ENCODE results near the gene OTX2. TPM values are rescaled to one million over a fixed set of nuclear protein-coding genes. Genes with fewer than 3 reads are reported as not detected.

OTX2 gene
- total RNA-seq, 1 experiment from 2014 or later: 30.1 TPM

- no peak for TF ChIP-seq CTCF (IDR thresholded peaks at IDR 0.05)
- TF ChIP-seq USF1 (CRISPR knock-in tag; IDR thresholded peaks at IDR 0.05): no peak
- TF ChIP-seq ZNF232 (CRISPR knock-in tag; IDR thresholded peaks at IDR 0.05): no peak
- TF ChIP-seq E2F5 (CRISPR knock-in tag; IDR thresholded peaks at IDR 0.05): no peak
- TF ChIP-seq RORB (CRISPR knock-in tag; IDR thresholded peaks at IDR 0.05): no peak
- TF ChIP-seq ZBTB21 (CRISPR knock-in tag; IDR thresholded peaks at IDR 0.05; ENCODE audit: borderline replicate concordance): no peak
- no peak for TF ChIP-seq FOXP1 (CRISPR knock-in tag; IDR thresholded peaks at IDR 0.05; ENCODE audit: borderline replicate concordance)
Observed at GRCh38 chr14:56797569-56798446, 12.5 kb downstream of the OTX2 start (continued).

GRCh38 chr14:56797003-56797568, 13.2 kb downstream of the OTX2 start:
- ChIA-PET POLR2A (no interaction called here), CTCF (no interaction called here)
- Mint-ChIP-seq H3K27me3 (ENCODE audit: low read depth) (peaks cover 85% of the 10 kb centered on the region), H3K36me3 (peaks cover 17% of the 10 kb centered on the region), H3K4me1 (peaks cover 58% of the 10 kb centered on the region), H3K9me3 (no peaks in the 10 kb centered on the region), H3K27ac (peak overlapping the region; percentile 67; the same call in 1 of the 2 replicates), H3K4me3 (peak overlapping the region; percentile 72)
- TF ChIP-seq NR1H2 (CRISPR knock-in tag; IDR thresholded peaks at IDR 0.05): no peak
- peak; percentile 23; the same call in 1 of the 2 replicates for TF ChIP-seq ZNF281 (CRISPR knock-in tag; IDR thresholded peaks at IDR 0.05)
- TF ChIP-seq FOXK1 (CRISPR knock-in tag; IDR thresholded peaks at IDR 0.05): 0 out of 2 replicates have a peak, but pooled peaks have one; percentile 14
- DNase-seq (ENCODE audit: low spot score) (peak; percentile 21), ATAC-seq (no peak)

GRCh38 chr14:56796259-56796658, 14.0 kb downstream of the OTX2 start:
- Mint-ChIP-seq H3K36me3 (peaks cover 10% of the 10 kb centered on the region), H3K4me1 (peaks cover 60% of the 10 kb centered on the region), H3K27me3 (ENCODE audit: low read depth) (peaks cover 81% of the 10 kb centered on the region), H3K4me3 (peak overlapping the region; percentile 72), H3K9me3 (no peaks in the 10 kb centered on the region), H3K27ac (peak overlapping the region; percentile 67)
- POLR2A ChIA-PET: no interaction called here
- CTCF ChIA-PET: no interaction called here
- ATAC-seq (peak; percentile 10), DNase-seq (ENCODE audit: low spot score) (no peak)
- TF ChIP-seq FOXK1 (CRISPR knock-in tag; IDR thresholded peaks at IDR 0.05) (peak; percentile 46; the same call in 1 of the 2 replicates), ATF6 (CRISPR knock-in tag; IDR thresholded peaks at IDR 0.05) (no peak), SP1 (CRISPR knock-in tag; conservative IDR thresholded peaks at IDR 0.05) (0 out of 2 replicates have a peak, but pooled peaks have one; percentile 23)

Data from WTC11 (cell line).